T-helper 2 cell treated with Interferon-gamma antibody and Interleukin-4, amounts not matched to agents 5 μg/mL and 100 μg/mL, for 36 hours (primary cell): ENCODE measurements around the gene TOMM22.

ENCODE experiments used
- DNase-seq: peaks from one replicate; pipeline ENCODE4 v3.0.0; 2021; ENCODE audit warnings: low spot score
- H3K27ac Mint-ChIP-seq: one replicate; pipeline ENCODE4 v1.8.0; 2021; ENCODE audit warnings: mild to moderate bottlenecking, mixed read lengths
- H3K27me3 Mint-ChIP-seq: one replicate; pipeline ENCODE4 v1.8.0; 2021; ENCODE audit warnings: low read depth, mixed read lengths
- H3K36me3 Mint-ChIP-seq: one replicate; pipeline ENCODE4 v1.8.0; 2021; ENCODE audit warnings: low read depth, mixed read lengths
- H3K4me1 Mint-ChIP-seq: one replicate; pipeline ENCODE4 v1.8.0; 2021; ENCODE audit warnings: low read depth, mixed read lengths
- H3K4me3 Mint-ChIP-seq: one replicate; pipeline ENCODE4 v1.8.0; 2022; ENCODE audit warnings: mild to moderate bottlenecking, moderate library complexity, mixed read lengths
- H3K9me3 Mint-ChIP-seq: one replicate; pipeline ENCODE4 v1.8.0; 2021; ENCODE audit warnings: mixed read lengths

Gene TOMM22

DNA sequence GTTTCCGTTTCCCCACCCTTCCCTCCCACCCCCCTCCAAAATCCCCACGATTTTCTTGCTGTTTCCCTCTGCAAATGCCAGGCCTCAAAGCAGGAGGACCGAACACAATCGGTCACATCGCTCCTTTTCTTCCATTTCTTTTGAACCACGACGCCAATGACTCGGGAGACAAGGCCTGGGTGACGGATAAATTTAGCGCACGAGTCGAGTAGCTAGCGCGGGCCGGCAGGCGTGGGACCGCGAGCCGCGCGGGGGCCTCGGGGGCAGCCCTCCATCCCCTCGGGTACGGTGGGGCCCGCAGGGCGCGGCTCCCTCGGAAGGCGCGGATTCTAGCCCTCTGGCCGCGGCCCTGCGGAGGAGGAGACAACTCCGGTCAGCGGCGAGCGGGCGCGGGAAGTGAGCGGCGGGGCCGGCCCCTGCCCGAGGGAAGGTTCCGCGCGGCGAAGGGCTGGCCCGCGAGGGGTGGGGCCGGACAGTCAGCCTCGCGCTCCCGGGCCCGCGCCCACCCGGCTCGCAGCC lies 18.6 kb downstream of the TOMM22 start:
- peak overlapping the region; percentile 100 for H3K27ac Mint-ChIP-seq
- peak overlapping the region; percentile 96 for H3K4me3 Mint-ChIP-seq
- peaks cover 24% of the 10 kb centered on the region for H3K36me3 Mint-ChIP-seq
- DNase-seq = no peak
- no peaks in the 10 kb centered on the region for H3K9me3 Mint-ChIP-seq
- H3K27me3 Mint-ChIP-seq = no peaks in the 10 kb centered on the region
- H3K4me1 Mint-ChIP-seq = peaks cover 54% of the 10 kb centered on the region

DNA sequence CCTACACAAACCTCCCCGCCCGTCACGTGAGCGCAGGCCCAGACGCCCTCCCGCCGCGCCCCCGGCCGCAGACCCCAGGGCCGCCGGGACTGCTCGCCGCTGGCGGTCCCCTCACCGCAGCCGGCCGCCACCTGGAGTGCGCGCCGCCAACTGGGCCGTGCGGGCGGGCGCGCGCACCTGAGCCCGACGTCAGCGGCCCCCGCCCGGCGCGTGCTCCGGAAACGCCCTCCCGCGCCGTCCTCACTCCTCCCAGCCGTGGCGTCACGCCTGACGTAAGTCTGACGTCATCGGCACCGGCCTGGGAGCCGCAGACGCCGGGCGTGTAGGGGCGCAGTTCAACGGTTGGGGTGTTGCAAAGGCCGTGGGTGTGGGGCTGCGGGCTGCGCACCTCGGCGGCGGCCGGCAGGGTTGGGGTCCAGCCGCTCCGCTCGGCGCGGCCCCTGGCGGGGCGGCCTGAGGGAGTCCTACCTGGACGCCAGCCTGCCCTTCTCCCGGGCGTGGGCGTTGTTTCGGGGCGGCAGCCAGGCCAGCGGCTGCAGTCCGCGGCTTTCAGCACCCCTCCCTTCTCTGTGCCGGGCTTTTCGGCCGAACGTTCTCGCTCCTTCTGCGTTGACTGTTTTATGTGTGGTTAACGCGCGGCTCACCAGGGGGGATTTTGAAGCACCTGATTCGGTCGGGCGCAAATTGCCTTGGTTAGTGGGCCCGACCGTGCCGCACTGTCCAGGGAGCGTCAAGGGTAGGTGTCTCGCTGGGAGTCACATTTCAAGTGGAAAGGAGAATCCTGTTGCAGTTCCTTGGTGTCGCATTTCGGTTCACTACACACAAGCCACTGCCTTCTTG lies 19.3 kb downstream of the TOMM22 start, which contains the start of gene JOSD1:
TSS of gene JOSD1 (minus strand) at position 155 of the 840 bp plus-strand sequence. CDS start 956 bp downstream, outside the sequence.
- Mint-ChIP-seq H3K4me3 (peak within 1 kb of the TSS; percentile 96), H3K27me3 (no peaks in the 10 kb centered on the region), H3K4me1 (peaks cover 54% of the 10 kb centered on the region), H3K36me3 (peaks cover 23% of the 10 kb centered on the region), H3K27ac (peak within 1 kb of the TSS; percentile 100), H3K9me3 (no peaks in the 10 kb centered on the region)
- DNase-seq = peak; percentile 98

DNA sequence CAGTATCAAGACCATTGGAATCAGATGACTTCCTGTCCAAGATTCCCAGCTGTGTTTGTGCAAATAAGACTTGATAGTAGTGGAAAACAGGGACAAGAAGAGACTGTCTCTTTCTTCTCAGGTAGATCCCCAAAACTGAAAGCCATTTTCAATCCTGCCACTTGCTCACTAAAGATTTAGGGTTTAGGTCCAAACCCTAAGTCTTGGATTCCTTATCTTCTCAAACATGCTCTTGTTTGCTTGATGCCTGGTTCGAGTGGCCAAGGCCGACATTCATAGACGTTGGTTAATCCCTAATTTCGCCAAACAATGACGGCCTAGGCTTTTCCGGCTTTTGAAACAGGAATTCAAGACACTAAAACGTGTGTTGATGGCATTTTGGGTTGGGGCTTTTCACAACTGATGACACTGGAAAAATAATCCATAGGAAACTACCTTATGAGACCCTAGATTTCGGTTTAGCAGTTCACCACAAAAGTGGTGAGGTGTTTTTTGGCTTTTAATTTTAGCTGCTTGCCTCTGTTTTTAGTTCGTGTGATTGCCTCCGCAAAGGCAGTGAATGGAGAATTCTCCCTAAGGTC lies 23.0 kb downstream of the TOMM22 start:
- Mint-ChIP-seq H3K27ac (peak overlapping the region; percentile 100), H3K4me1 (peaks cover 51% of the 10 kb centered on the region), H3K9me3 (no peaks in the 10 kb centered on the region), H3K27me3 (no peaks in the 10 kb centered on the region), H3K36me3 (peaks cover 28% of the 10 kb centered on the region), H3K4me3 (peak overlapping the region; percentile 94)
- peak; percentile 23 for DNase-seq

DNA sequence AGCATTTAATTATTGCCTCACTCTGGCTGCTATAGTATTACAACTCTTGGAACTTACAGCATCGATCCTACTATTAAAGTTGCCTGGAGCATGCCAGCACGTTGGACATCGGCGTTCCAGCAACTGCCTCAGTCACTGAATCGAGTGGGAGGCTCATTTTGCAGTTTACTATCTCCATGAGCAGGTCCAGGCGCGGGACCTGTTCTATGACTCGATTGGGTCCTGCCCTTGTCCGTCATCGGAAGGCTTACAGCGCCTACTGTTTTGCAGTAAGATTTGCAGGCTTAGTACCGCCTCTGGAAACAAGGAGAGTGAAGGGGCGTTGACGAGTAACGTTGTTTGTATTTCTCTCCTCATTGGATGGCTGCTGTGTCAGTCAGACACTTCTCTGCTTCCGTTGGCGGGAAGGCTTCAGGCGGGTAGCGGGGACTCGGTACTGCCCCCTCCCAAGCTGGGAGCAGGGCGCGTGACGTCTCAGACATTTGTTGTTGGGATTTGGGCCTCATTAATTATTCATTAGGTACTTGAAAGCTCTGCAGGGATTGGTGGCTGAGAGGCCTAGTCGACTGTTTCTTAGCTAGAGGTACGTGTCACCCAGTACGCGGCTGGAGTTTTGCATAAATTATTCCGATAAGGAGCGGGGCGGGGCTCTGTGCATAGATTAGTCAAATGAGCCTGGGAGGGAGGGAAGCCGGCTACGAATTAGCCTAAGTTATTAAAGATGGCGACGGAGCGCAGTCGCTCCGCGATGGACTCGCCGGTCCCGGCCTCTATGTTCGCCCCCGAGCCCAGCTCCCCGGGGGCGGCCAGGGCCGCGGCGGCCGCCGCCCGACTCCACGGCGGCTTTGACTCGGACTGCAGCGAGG lies 23.7 kb downstream of the TOMM22 start, which contains the start of gene GTPBP1:
TSS of gene GTPBP1 (plus strand) at position 710 of the 866 bp plus-strand sequence. CDS start at position 722, 12 bp downstream.
- Mint-ChIP-seq H3K4me1 (peaks cover 50% of the 10 kb centered on the region), H3K9me3 (no peaks in the 10 kb centered on the region), H3K4me3 (peak within 1 kb of the TSS; percentile 96), H3K27ac (peak within 1 kb of the TSS; percentile 100), H3K36me3 (peaks cover 28% of the 10 kb centered on the region), H3K27me3 (no peaks in the 10 kb centered on the region)
- peak; percentile 96 for DNase-seq

DNA sequence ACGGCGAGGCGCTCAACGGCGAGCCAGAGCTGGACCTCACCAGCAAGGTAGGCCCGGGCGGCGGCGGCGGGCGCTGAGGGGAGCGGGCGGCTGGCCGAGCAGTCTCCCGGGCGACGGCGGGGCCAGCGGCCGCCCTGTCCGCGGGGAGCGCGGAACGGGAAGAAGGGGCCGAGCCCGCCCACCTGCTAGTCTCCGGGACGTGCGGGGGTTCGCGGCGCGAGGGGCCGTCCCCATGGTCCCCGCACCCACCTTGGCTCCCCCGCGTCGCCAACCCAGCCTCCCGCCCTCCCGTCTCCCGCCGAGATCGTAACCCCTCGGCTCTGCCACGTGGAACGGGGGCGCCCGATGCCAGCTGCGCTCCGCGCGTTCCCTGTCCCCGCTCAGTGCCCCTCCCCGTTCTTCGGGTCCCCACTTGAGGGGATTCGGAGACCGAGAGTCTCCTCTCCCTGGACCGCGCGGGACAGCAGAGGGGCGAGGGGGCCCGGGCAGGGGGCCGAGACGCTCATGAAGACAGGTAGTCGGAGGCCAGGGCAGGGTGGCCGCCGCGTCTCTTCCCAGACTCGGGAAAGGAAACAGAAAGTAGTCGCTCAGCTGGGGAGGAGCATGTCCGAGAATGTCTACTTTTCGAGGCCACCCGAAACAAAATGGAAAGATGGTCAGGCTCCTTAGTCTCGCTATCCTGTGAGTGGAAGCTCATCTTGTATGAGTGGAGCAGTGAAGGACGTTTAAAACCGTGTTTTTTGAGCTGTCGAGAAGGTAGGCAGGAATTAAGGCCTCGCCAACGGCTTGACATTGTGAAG lies 24.5 kb downstream of the TOMM22 start:
- Mint-ChIP-seq H3K27me3 (no peaks in the 10 kb centered on the region), H3K4me1 (peaks cover 55% of the 10 kb centered on the region), H3K27ac (peak overlapping the region; percentile 91), H3K9me3 (no peaks in the 10 kb centered on the region), H3K4me3 (peak overlapping the region; percentile 96), H3K36me3 (peaks cover 35% of the 10 kb centered on the region)
- peak; percentile 39 for DNase-seq

DNA sequence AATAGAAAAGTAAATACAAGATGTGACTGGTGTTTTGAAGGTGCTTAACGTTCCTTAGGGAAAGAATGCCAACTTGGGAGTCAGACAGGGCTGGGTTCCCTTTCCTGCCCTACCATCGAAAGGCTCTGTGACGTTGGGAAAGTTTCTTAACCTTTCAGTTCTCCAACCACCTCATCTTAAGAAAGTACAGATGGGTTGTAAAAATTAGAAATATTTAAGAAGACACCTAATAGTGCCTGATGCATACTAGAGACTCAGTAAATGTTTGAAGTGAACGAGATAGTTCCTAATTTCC lies 25.1 kb downstream of the TOMM22 start:
- peaks cover 35% of the 10 kb centered on the region for H3K36me3 Mint-ChIP-seq
- H3K4me3 Mint-ChIP-seq = peak overlapping the region; percentile 96
- H3K27me3 Mint-ChIP-seq = no peaks in the 10 kb centered on the region
- DNase-seq = no peak
- H3K9me3 Mint-ChIP-seq = no peaks in the 10 kb centered on the region
- peak overlapping the region; percentile 91 for H3K27ac Mint-ChIP-seq
- H3K4me1 Mint-ChIP-seq = peaks cover 52% of the 10 kb centered on the region

DNA sequence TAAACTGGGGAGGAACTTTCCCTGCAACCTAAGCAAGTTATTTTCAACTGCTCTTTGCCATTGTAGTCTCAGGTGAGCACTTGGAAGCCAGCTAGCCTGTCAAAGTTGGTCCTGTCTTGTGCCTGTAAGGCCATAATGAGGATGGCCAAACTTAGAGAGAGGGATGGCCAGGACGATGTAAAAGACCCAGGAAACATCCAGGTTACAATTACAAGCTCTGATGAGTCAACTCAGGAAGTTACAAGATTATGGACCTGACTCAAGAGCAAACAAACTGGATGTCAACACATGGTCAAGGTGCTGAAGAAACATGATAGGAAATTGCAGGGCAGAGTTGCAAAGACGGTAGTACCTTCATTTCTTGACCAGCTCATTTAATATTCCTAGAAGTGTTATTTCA lies 25.6 kb downstream of the TOMM22 start:
- H3K9me3 Mint-ChIP-seq = no peaks in the 10 kb centered on the region
- no peak for DNase-seq
- H3K27me3 Mint-ChIP-seq = no peaks in the 10 kb centered on the region
- H3K4me3 Mint-ChIP-seq = peak overlapping the region; percentile 96
- H3K4me1 Mint-ChIP-seq = peaks cover 56% of the 10 kb centered on the region
- H3K27ac Mint-ChIP-seq = peak overlapping the region; percentile 91
- peaks cover 38% of the 10 kb centered on the region for H3K36me3 Mint-ChIP-seq

DNA sequence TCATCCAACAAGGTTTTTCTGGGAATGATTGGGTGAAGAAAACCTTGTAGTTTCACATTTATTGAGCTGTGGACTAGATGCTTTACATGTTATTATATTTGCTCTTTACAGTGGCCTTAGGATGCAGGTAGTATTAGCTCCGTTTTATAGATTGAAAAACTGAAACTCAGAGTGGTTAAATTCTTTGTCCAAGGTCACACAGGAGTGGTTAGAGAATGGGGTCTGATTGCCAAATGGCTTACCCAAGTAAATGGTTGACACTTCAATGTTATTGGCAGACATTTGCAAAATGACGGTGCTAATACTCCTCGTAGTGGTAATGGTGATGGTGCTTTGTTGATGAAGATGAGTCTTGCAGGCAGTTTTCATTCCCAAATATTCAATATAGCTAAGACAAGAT lies 26.2 kb downstream of the TOMM22 start:
- no peaks in the 10 kb centered on the region for H3K27me3 Mint-ChIP-seq
- no peak for DNase-seq
- H3K9me3 Mint-ChIP-seq = no peaks in the 10 kb centered on the region
- peaks cover 40% of the 10 kb centered on the region for H3K36me3 Mint-ChIP-seq
- H3K4me3 Mint-ChIP-seq = peak overlapping the region; percentile 96
- H3K27ac Mint-ChIP-seq = peak overlapping the region; percentile 8
- H3K4me1 Mint-ChIP-seq = peaks cover 58% of the 10 kb centered on the region

DNA sequence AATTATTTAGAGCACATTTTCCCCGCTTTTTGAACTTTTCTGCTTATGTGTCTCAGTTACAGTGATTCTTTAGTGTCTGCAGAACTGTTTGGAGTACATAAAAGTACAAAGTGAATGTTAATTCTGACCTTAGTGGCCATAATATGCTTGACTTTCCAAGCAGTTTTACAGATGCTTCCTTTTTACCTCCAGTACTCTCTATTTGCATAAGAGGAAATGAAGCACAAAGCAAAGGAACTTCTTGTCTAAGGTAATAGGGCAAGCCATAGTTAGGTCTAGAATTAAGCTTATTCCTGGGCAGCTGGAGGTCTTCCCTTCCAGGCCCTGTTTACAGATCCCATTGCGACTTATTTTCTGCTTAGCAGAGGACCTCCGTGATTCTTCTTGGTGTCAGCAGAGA lies 27.5 kb downstream of the TOMM22 start:
- Mint-ChIP-seq H3K36me3 (peaks cover 43% of the 10 kb centered on the region), H3K27ac (no peak overlapping the region), H3K27me3 (no peaks in the 10 kb centered on the region), H3K4me1 (peaks cover 57% of the 10 kb centered on the region), H3K9me3 (no peaks in the 10 kb centered on the region), H3K4me3 (peak overlapping the region; percentile 58)
- DNase-seq = no peak

DNA sequence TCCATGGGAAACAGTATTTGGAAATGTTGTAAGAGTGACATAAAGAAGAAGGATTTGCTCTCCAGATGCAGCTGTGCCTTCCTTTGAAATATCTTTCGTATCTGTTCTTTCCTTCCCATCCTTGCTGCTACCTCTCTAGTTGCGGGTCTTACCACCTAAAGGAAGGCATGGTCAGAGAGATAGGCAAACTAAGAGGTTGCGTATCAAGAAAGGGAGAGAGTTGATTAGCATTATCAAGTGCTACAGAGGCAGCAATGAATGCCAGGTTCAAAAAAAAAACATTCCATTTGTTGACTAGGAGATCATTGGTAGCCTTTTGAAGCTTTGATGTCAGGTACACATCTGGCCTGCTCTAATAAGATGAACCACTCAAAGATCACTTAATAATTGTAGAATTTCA lies 28.6 kb downstream of the TOMM22 start:
- Mint-ChIP-seq H3K4me1 (peaks cover 57% of the 10 kb centered on the region), H3K36me3 (peaks cover 43% of the 10 kb centered on the region), H3K4me3 (no peak overlapping the region), H3K27ac (no peak overlapping the region), H3K27me3 (no peaks in the 10 kb centered on the region), H3K9me3 (no peaks in the 10 kb centered on the region)
- DNase-seq = no peak

DNA sequence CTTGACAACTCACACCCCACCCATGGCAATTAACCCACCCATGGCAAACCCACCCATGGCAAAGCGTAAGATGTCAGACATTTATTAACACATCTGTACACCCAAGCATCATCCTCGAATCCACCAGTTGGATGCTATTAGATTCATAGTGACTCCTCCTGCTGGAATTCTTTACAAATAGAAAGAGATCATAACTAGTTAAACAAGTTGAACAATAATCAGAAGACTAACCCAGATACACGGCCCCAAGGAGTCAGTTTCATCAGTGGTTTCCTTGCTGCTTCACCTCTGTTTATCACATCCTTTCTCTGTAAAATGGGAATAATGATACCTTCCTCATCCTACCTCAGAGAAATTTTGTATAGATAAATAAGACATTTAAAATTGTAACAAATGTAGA lies 29.1 kb downstream of the TOMM22 start:
- peaks cover 57% of the 10 kb centered on the region for H3K4me1 Mint-ChIP-seq
- DNase-seq = no peak
- no peaks in the 10 kb centered on the region for H3K9me3 Mint-ChIP-seq
- H3K27me3 Mint-ChIP-seq = no peaks in the 10 kb centered on the region
- H3K36me3 Mint-ChIP-seq = peaks cover 43% of the 10 kb centered on the region
- no peak overlapping the region for H3K4me3 Mint-ChIP-seq
- peak overlapping the region; percentile 27 for H3K27ac Mint-ChIP-seq

DNA sequence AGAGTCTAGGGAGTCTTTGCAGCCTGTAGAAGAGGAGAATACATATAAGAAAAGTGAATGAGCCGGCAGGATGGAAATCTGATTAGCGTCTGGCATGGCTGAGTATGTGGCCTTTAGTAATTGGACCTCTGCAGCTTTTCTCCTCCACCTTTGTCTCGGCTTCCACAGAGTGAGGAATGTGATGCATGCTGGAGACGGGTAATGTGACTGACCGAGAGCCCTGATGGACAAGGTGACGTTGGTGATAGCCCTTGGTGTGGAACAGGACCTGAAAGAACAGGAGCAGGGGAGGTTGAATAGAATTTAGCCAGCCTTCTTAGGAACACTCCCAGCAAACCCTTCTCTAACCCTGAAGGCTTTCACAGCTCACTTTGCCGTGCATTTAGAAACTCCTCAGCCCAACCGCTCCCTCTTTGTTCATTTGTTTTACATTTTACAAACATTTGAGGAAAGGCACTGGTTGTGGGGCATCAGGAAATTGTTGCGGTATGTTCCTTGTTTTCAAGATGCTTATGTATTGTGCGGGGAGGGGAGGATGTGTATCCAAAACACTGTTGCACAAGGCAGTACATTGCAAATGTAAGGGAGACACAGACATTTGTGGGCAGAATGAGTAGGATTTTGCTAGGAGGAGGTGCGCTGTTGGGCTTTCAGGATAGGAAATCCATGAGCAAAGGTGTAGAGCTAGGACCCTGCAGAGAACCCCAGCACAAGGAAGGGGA lies 30.9 kb downstream of the TOMM22 start:
- H3K9me3 Mint-ChIP-seq = no peaks in the 10 kb centered on the region
- H3K27ac Mint-ChIP-seq = peak overlapping the region; percentile 23
- no peak overlapping the region for H3K4me3 Mint-ChIP-seq
- H3K4me1 Mint-ChIP-seq = peaks cover 46% of the 10 kb centered on the region
- no peaks in the 10 kb centered on the region for H3K27me3 Mint-ChIP-seq
- peaks cover 45% of the 10 kb centered on the region for H3K36me3 Mint-ChIP-seq
- no peak for DNase-seq
